HEK293 (cell line): ENCODE data around the gene DPYD.

Experiments used
- CTCF ChIA-PET: fragments of 350-600 bp; formaldehyde crosslinking; extraction: SDS; loops from one replicate; lab custom pipeline; 2021; ENCODE audit warnings: antibody characterized with exemption; lab: Yijun Ruan, JAX
- POLR2A ChIA-PET: fragments of 300-600 bp; formaldehyde crosslinking; extraction: SDS; loops from one replicate; lab custom pipeline; 2020; ENCODE audit warnings: antibody characterized with exemption, inconsistent platforms; lab: Yijun Ruan, JAX
- H3K27ac ChIP-seq: fragments of 200-500 bp; sonication (Bioruptor generic); 2 replicates; pipeline ENCODE4 v1.5.1; 2014; ENCODE audit warnings: low read depth, low read length, control low read depth, inconsistent platforms; ENCODE audit errors: extremely low read depth
- H3K36me3 ChIP-seq, 2 experiments: fragments of 200-500 bp in 1 of 2; sonication (Bioruptor generic) in 1 of 2; 1 replicate in 1 of 2; 2 replicates in 1 of 2; pipeline ENCODE4 v1.5.1; 2014 to 2017; ENCODE audit warnings: inconsistent platforms in 2 of 2, low read length in 2 of 2; ENCODE audit not compliant: control insufficient read depth in 2 of 2, insufficient read depth in 1 of 2
- H3K4me1 ChIP-seq: fragments of 200-500 bp; sonication (Bioruptor generic); 2 replicates; pipeline ENCODE4 v1.5.1; 2014; ENCODE audit warnings: mild to moderate bottlenecking, low read length, inconsistent platforms; ENCODE audit not compliant: control insufficient read depth, insufficient read depth
- H3K4me3 ChIP-seq: 2 replicates; pipeline ENCODE4 v1.5.1; 2011; ENCODE audit warnings: low read depth, mild to moderate bottlenecking, control low read depth, low read length, moderate library complexity
- H3K9me3 ChIP-seq: fragments of 200-500 bp; sonication (Bioruptor generic); 2 replicates; pipeline ENCODE4 v1.5.1; 2014; ENCODE audit warnings: low read depth, low read length, inconsistent platforms; ENCODE audit not compliant: control insufficient read depth, insufficient read depth
- RBAK ChIP-seq: fragments of 450-650 bp; formaldehyde crosslinking; IDR thresholded peaks from 2 replicates; pipeline ENCODE4 v1.5.1; 2016; ENCODE audit warnings: missing biosample characterization, missing genetic modification characterization
- ZFP69B ChIP-seq: fragments of 450-650 bp; formaldehyde crosslinking; IDR thresholded peaks from 2 replicates; pipeline ENCODE4 v1.5.1; 2016; ENCODE audit warnings: missing biosample characterization, missing genetic modification characterization
- ZNF10 ChIP-seq: fragments of 450-650 bp; formaldehyde crosslinking; IDR thresholded peaks from 2 replicates; pipeline ENCODE4 v1.5.1; 2017; ENCODE audit warnings: missing biosample characterization, missing genetic modification characterization
- ZNF202 ChIP-seq: fragments of 450-650 bp; formaldehyde crosslinking; IDR thresholded peaks from 2 replicates; pipeline ENCODE4 v1.5.1; 2016; ENCODE audit warnings: missing biosample characterization, missing genetic modification characterization, borderline replicate concordance
- ZNF223 ChIP-seq: fragments of 450-650 bp; formaldehyde crosslinking; IDR thresholded peaks from 2 replicates; pipeline ENCODE4 v1.5.1; 2016; ENCODE audit warnings: missing biosample characterization, missing genetic modification characterization
- ZNF274 ChIP-seq, 2 experiments: fragments of 200-500 bp in 1 of 2; fragments of 450-650 bp in 1 of 2; sonication (Bioruptor generic) in 1 of 2; formaldehyde crosslinking in 1 of 2; IDR thresholded peaks; 2 replicates each; pipeline versions ENCODE4 v1.5.1 to v1.6.1; 2014 to 2016; ENCODE audit warnings: borderline replicate concordance in 1 of 2, inconsistent platforms in 1 of 2, low read length in 1 of 2, missing biosample characterization in 1 of 2, missing genetic modification characterization in 1 of 2
- ZNF354C ChIP-seq: fragments of 450-650 bp; formaldehyde crosslinking; IDR thresholded peaks from 2 replicates; pipeline ENCODE4 v1.5.1; 2016; ENCODE audit warnings: missing biosample characterization, missing genetic modification characterization, low read depth, borderline replicate concordance
- ZNF404 ChIP-seq: fragments of 450-650 bp; formaldehyde crosslinking; IDR thresholded peaks from 2 replicates; pipeline ENCODE4 v1.5.1; 2017; ENCODE audit warnings: missing biosample characterization, missing genetic modification characterization
- ZNF423 ChIP-seq: fragments of 450-650 bp; formaldehyde crosslinking; IDR thresholded peaks from 2 replicates; pipeline ENCODE4 v1.5.1; 2016; ENCODE audit warnings: missing biosample characterization, missing genetic modification characterization
- ZNF514 ChIP-seq: fragments of 450-650 bp; formaldehyde crosslinking; IDR thresholded peaks from 2 replicates; pipeline ENCODE4 v1.5.1; 2016; ENCODE audit warnings: missing biosample characterization, missing genetic modification characterization
- ZNF610 ChIP-seq: fragments of 450-650 bp; formaldehyde crosslinking; IDR thresholded peaks from 2 replicates; pipeline ENCODE4 v1.5.1; 2016; ENCODE audit warnings: missing biosample characterization, missing genetic modification characterization, borderline replicate concordance
- ZNF629 ChIP-seq: fragments of 450-650 bp; formaldehyde crosslinking; IDR thresholded peaks from 2 replicates; pipeline ENCODE4 v1.5.1; 2017; ENCODE audit warnings: missing biosample characterization, missing genetic modification characterization
- ZNF747 ChIP-seq: fragments of 450-650 bp; formaldehyde crosslinking; IDR thresholded peaks from 2 replicates; pipeline ENCODE4 v1.5.1; 2016; ENCODE audit warnings: missing biosample characterization, missing genetic modification characterization
- ZNF792 ChIP-seq: fragments of 450-650 bp; formaldehyde crosslinking; IDR thresholded peaks from 2 replicates; pipeline ENCODE4 v1.5.1; 2016; ENCODE audit warnings: missing biosample characterization, missing genetic modification characterization
- ZSCAN16 ChIP-seq: fragments of 450-650 bp; formaldehyde crosslinking; IDR thresholded peaks from 2 replicates; pipeline ENCODE4 v1.5.1; 2016; ENCODE audit warnings: missing biosample characterization, missing genetic modification characterization
- TF ChIP-seq, protein P1 (sequence below): fragments of 450-650 bp; formaldehyde crosslinking; IDR thresholded peaks from 2 replicates; pipeline ENCODE4 v1.5.1; 2017; ENCODE audit warnings: missing biosample characterization, mild to moderate bottlenecking, missing genetic modification characterization, moderate library complexity
- TF ChIP-seq, protein P2 (sequence below): fragments of 450-650 bp; formaldehyde crosslinking; IDR thresholded peaks from 2 replicates; pipeline ENCODE4 v1.5.1; 2016; ENCODE audit warnings: missing biosample characterization, missing genetic modification characterization
- TF ChIP-seq, protein P3 (sequence below): fragments of 450-650 bp; formaldehyde crosslinking; IDR thresholded peaks from 2 replicates; pipeline ENCODE4 v1.5.1; 2016; ENCODE audit warnings: missing biosample characterization, missing genetic modification characterization

DPYD gene

DNA sequence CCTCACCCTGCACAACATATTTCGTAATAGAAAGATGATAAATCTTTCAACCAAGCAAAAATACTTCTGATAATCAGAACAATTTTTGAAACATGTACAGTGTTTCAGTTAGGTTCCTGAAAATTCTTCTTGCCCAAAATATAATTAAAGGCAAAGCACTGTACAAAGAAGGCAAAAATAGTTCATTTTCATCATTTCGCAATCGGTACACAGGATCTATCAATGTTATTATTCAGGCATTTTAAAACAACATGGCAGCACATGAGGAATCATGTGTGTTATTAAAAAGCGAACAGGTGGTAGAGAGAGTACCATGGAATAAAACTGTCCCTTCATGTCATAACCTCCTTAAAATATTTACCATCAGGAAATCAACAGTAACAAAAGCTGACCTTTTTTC is 356.9 kb downstream of the DPYD start:
- TF ChIP-seq ZNF423 (no peak), ZNF610 (no peak), ZNF747 (no peak), ZNF514 (tag by site-specific recombination) (no peak)
- Histone ChIP-seq H3K36me3 (no peaks in the 10 kb centered on the region), H3K27ac (no peak overlapping the region), H3K9me3 (no peaks in the 10 kb centered on the region), H3K4me3 (no peak overlapping the region), H3K4me1 (no peaks in the 10 kb centered on the region)
- ChIA-PET POLR2A (no interaction called here), CTCF (no interaction called here)

DNA sequence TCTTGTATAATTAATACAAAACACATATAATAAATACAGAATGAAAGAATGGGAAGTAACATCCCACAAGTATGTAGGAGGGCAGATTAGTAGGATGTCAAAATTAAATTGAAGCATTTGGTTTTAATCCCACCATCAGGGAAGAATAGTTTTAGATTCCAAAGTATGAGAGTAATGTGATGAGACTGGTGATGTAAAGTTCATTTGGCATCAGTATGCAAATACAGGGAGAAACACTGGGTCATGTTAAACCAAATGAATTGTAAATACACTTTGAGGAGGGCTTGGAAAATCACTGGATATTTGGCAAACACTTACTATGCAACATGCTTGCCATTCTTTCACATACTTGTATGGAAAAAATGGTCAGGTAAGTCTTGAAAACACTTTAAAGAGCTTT is 358.8 kb downstream of the DPYD start:
- H3K27ac ChIP-seq, result no peak overlapping the region
- H3K4me3 ChIP-seq, result no peak overlapping the region
- POLR2A ChIA-PET, result no interaction called here
- TF ChIP-seq ZNF354C (tag by site-specific recombination), result no peak
- TF ChIP-seq, protein P1, sequence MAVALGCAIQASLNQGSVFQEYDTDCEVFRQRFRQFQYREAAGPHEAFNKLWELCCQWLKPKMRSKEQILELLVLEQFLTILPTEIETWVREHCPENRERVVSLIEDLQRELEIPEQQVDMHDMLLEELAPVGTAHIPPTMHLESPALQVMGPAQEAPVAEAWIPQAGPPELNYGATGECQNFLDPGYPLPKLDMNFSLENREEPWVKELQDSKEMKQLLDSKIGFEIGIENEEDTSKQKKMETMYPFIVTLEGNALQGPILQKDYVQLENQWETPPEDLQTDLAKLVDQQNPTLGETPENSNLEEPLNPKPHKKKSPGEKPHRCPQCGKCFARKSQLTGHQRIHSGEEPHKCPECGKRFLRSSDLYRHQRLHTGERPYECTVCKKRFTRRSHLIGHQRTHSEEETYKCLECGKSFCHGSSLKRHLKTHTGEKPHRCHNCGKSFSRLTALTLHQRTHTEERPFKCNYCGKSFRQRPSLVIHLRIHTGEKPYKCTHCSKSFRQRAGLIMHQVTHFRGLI (tag by site-specific recombination), result no peak
- TF ChIP-seq, protein P2, sequence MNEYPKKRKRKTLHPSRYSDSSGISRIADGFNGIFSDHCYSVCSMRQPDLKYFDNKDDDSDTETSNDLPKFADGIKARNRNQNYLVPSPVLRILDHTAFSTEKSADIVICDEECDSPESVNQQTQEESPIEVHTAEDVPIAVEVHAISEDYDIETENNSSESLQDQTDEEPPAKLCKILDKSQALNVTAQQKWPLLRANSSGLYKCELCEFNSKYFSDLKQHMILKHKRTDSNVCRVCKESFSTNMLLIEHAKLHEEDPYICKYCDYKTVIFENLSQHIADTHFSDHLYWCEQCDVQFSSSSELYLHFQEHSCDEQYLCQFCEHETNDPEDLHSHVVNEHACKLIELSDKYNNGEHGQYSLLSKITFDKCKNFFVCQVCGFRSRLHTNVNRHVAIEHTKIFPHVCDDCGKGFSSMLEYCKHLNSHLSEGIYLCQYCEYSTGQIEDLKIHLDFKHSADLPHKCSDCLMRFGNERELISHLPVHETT (tag by site-specific recombination), result no peak
- TF ChIP-seq ZNF202 (tag by site-specific recombination), result no peak
- TF ChIP-seq RBAK (tag by site-specific recombination), result no peak
- CTCF ChIA-PET, result no interaction called here
- no peaks in the 10 kb centered on the region for H3K36me3 ChIP-seq
- no peaks in the 10 kb centered on the region for H3K4me1 ChIP-seq
- H3K9me3 ChIP-seq, result no peaks in the 10 kb centered on the region

DNA sequence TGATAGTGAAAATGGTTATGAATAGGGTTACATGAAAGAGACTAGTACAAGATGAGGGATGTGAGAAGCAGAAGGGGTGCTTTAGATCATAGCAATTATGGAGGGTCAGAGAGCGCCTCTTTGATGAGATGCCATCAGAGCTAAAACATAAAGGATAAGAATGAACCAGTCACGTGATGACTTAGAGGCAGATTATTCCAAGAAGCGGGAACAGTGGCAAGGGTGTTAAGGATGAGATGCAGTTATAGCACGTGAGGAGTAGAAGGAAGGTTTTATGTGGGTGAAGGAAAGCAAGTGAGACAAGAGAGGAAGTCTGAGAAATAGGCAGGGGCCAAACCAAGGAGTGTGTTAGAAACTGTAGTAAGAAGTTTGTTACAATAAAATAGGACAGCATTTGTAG is 360.1 kb downstream of the DPYD start:
- POLR2A ChIA-PET, result no interaction called here
- H3K36me3 ChIP-seq, result no peaks in the 10 kb centered on the region
- no peak overlapping the region for H3K4me3 ChIP-seq
- H3K4me1 ChIP-seq, result no peaks in the 10 kb centered on the region
- no peaks in the 10 kb centered on the region for H3K9me3 ChIP-seq
- TF ChIP-seq ZFP69B (no peak), ZNF274 (IDR thresholded peaks at IDR 0.05; ENCODE audit: low read length) (no peak), ZNF274 (tag by site-specific recombination; IDR thresholded peaks at IDR 0.05; ENCODE audit: borderline replicate concordance) (no peak), ZNF223 (tag by site-specific recombination) (no peak), ZSCAN16 (tag by site-specific recombination) (no peak), ZNF10 (tag by site-specific recombination) (no peak), ZNF404 (tag by site-specific recombination) (no peak), ZNF792 (tag by site-specific recombination) (no peak), ZNF629 (tag by site-specific recombination) (no peak)
- TF ChIP-seq, protein P3, sequence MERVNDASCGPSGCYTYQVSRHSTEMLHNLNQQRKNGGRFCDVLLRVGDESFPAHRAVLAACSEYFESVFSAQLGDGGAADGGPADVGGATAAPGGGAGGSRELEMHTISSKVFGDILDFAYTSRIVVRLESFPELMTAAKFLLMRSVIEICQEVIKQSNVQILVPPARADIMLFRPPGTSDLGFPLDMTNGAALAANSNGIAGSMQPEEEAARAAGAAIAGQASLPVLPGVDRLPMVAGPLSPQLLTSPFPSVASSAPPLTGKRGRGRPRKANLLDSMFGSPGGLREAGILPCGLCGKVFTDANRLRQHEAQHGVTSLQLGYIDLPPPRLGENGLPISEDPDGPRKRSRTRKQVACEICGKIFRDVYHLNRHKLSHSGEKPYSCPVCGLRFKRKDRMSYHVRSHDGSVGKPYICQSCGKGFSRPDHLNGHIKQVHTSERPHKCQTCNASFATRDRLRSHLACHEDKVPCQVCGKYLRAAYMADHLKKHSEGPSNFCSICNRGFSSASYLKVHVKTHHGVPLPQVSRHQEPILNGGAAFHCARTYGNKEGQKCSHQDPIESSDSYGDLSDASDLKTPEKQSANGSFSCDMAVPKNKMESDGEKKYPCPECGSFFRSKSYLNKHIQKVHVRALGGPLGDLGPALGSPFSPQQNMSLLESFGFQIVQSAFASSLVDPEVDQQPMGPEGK (tag by site-specific recombination), result no peak
- H3K27ac ChIP-seq, result no peak overlapping the region
- CTCF ChIA-PET, result interaction anchor here (1.2 kb wide), 1 partner anchor 149 kb away, joined by 3 read pairs; no protein-coding TSS in a partner anchor
